K562 (cell line): ENCODE results near the gene PCDHB8. TPM values are rescaled to one million over a fixed set of nuclear protein-coding genes. Genes with fewer than 3 reads are reported as not detected.
"Not testable (repeated sequence)": the region's sequence is repeated elsewhere in the genome, so short reads cannot be mapped to it uniquely, and the experiment has no call there.

Experiments
- ATAC-seq: fragments of 200-7000 bp; cut with Tn5 transposase; 3 replicates; pipeline ENCODE4 v1.9.1; 2020; ENCODE audit warnings: moderate library complexity
- BruUV-seq: library from RNA; stranded (reverse); fragments of 400-500 nt; replicated peaks from 2 replicates; lab custom pipeline; 2021; lab: Mats Ljungman, UMichigan
- CTCF ChIA-PET: fragments of 300-600 bp; formaldehyde crosslinking; extraction: SDS; loops from one replicate; lab custom pipeline; 2021; ENCODE audit warnings: low intra/inter-chr PET ratio; lab: Yijun Ruan, JAX
- POLR2A ChIA-PET: fragments of 300-600, 350-650 bp; sonication (Branson Sonifier 250); formaldehyde crosslinking; extraction: SDS; loops from one replicate; lab custom pipeline; 2021; ENCODE audit warnings: antibody characterized with exemption, inconsistent platforms; lab: Yijun Ruan, JAX
- DNase-seq, 4 experiments: peaks; one replicate each; pipeline versions ENCODE4 v3.0.0 to v3.0.0-alpha.2; 2011 to 2018; ENCODE audit warnings: low spot score in 3 of 4, mixed read lengths in 3 of 4; ENCODE audit errors: extremely low read depth in 1 of 4
- FAIRE-seq: peaks from 2 replicates; lab custom pipeline; 2011; peaks lifted over from hg19 to GRCh38; lab: Jason Lieb, UNC
- H2AFZ ChIP-seq: 2 replicates; pipeline ENCODE4 v1.6.0; 2011; ENCODE audit warnings: low read depth, low read length, control low read depth, inconsistent platforms
- H3K27ac ChIP-seq: fragments of 200-600 bp; 3 replicates; pipeline ENCODE4 v1.8.0; 2011; ENCODE audit warnings: low read depth, mild to moderate bottlenecking, control low read depth, inconsistent platforms, low read length, moderate library complexity, mixed read lengths; ENCODE audit errors: extremely low read depth
- H3K27me3 ChIP-seq, 2 experiments: fragments of 300-600 bp in 1 of 2; 2 replicates in 1 of 2; 3 replicates in 1 of 2; pipeline versions ENCODE4 v1.6.0 to v1.8.0; 2011; ENCODE audit warnings: inconsistent platforms in 2 of 2, low read length in 2 of 2, mild to moderate bottlenecking in 1 of 2, mixed read lengths in 1 of 2, moderate library complexity in 1 of 2; ENCODE audit not compliant: control insufficient read depth in 2 of 2, insufficient read depth in 2 of 2
- H3K36me3 ChIP-seq: fragments of 300-600 bp; 3 replicates; pipeline ENCODE4 v1.8.0; 2011; ENCODE audit warnings: mild to moderate bottlenecking, low read length, inconsistent platforms; ENCODE audit not compliant: control insufficient read depth, insufficient read depth
- H3K4me1 ChIP-seq, 2 experiments: fragments of 200-600 bp in 1 of 2; replicated peaks in 1 of 2; 2 replicates in 1 of 2; 3 replicates in 1 of 2; pipeline versions ENCODE4 v1.5.1 to v1.8.0; 2011; ENCODE audit warnings: inconsistent platforms in 2 of 2, low read length in 2 of 2, mild to moderate bottlenecking in 1 of 2, mixed read lengths in 1 of 2, moderate library complexity in 1 of 2; ENCODE audit not compliant: control insufficient read depth in 2 of 2, insufficient read depth in 2 of 2
- H3K4me2 ChIP-seq: 2 replicates; pipeline ENCODE4 v1.6.1; 2011; ENCODE audit warnings: low read length, control low read depth, inconsistent platforms, mixed read lengths; ENCODE audit not compliant: insufficient read depth
- H3K4me3 ChIP-seq: fragments of 200-600 bp; sonication (generic), shearing (Covaris generic); 2 replicates; pipeline ENCODE4 v1.5.1; 2016; ENCODE audit warnings: control low read depth, inconsistent platforms
- H3K79me2 ChIP-seq: fragments of 200-600 bp; 3 replicates; pipeline ENCODE4 v1.8.0; 2011; ENCODE audit warnings: low read length, inconsistent platforms; ENCODE audit not compliant: control insufficient read depth, insufficient read depth
- H3K9ac ChIP-seq, 2 experiments: 2 replicates each; pipeline versions ENCODE4 v1.6.0 to v1.6.1; 2011; ENCODE audit warnings: low read depth in 2 of 2, low read length in 2 of 2, control low read depth in 1 of 2, inconsistent platforms in 1 of 2, mild to moderate bottlenecking in 1 of 2, mixed read lengths in 1 of 2; ENCODE audit not compliant: insufficient read depth in 1 of 2
- H3K9me1 ChIP-seq: one replicate; pipeline ENCODE4 v1.6.0; 2011; ENCODE audit warnings: inconsistent platforms, mild to moderate bottlenecking, low read length, moderate library complexity; ENCODE audit not compliant: control insufficient read depth, insufficient read depth
- H3K9me3 ChIP-seq: replicated peaks from 2 replicates; pipeline ENCODE4 v1.5.1; 2011; ENCODE audit warnings: low read depth, low read length, inconsistent platforms; ENCODE audit not compliant: control insufficient read depth, insufficient read depth
- H4K20me1 ChIP-seq: replicated peaks from 2 replicates; pipeline ENCODE4 v1.6.1; 2011; ENCODE audit warnings: low read length, inconsistent platforms, mixed read lengths; ENCODE audit not compliant: control insufficient read depth, insufficient read depth
- WGBS: fragments of 100-300 bp; shearing (Covaris generic); methylation state at CpG from one replicate; pipeline ENCODE4 v1.1.6; 2016; ENCODE audit warnings: low coverage, mixed read lengths; ENCODE audit not compliant: insufficient coverage; ENCODE audit errors: missing lambda C conversion rate; 5-methylcytosine and 5-hydroxymethylcytosine counted together
- in situ Hi-C: fragments of 300-500 bp; cut with MboI; formaldehyde crosslinking; loops from 4 replicates; pipeline ENCODE4 v1.15.0; 2018; ENCODE audit warnings: inconsistent platforms, mixed read lengths
- intact Hi-C: fragments of 100-400 bp; cut with micrococcal nuclease; formaldehyde crosslinking; loops from 2 replicates; pipeline ENCODE4 v1.14.2; 2022
- polyA plus RNA-seq, 8 experiments: library from polyadenylated mRNA; depleted of rRNA in 4 of 8; stranded (reverse) in 5 of 8; unstranded in 3 of 8; fragments of >200 nt; fragmentation: Nextera tagmentation in 2 of 8; fragmentation: Illumina TruSeq in 1 of 8; extraction: Ambion mirVana in 2 of 8; extraction: Trizol in 1 of 8; gene quantifications; 2 replicates each; pipeline versions ENCODE4 v1.2.1 to v1.2.3, GENCODE V29; 2011 to 2014; ENCODE audit warnings: inconsistent platforms in 1 of 8, missing spikeins in 1 of 8
- total RNA-seq, 7 experiments: library from RNA; depleted of rRNA in 6 of 7; stranded (reverse); fragments of >200 nt in 6 of 7; fragmentation: Illumina TruSeq in 2 of 7; extraction: Trizol in 2 of 7; gene quantifications; 2 replicates each; pipeline versions ENCODE4 v1.2.1 to v1.2.3, GENCODE V29; 2011 to 2021; ENCODE audit warnings: low replicate concordance in 1 of 7

PCDHB8 gene
- total and polyA plus RNA-seq, 9 of the 15 experiments (the other 6 are each of a cell fraction or from before 2014, with no cell fraction given), result not detected

- DNase-seq, H3K9me1 ChIP-seq, H3K27me3 ChIP-seq, H3K79me2 ChIP-seq, ATAC-seq, H4K20me1 ChIP-seq, H3K4me1 ChIP-seq, H2AFZ ChIP-seq, H3K9ac ChIP-seq, BruUV-seq, H3K27ac ChIP-seq, H3K4me3 ChIP-seq, intact Hi-C loops, FAIRE-seq, H3K9me3 ChIP-seq, H3K4me2 ChIP-seq, H3K36me3 ChIP-seq, CTCF ChIA-PET, POLR2A ChIA-PET: not testable (repeated sequence)
- in situ Hi-C loops, result loop anchor here (25.0 kb wide), 1 partner anchor 912 kb away; no protein-coding TSS in a partner anchor
- 5% methylated on average over 10 of the region's 40 CpGs for WGBS
Measured at GRCh38 chr5:141224844-141225243, 47.3 kb downstream of the PCDHB8 start.

GRCh38 chr5:141225421-141225820 lies 47.8 kb downstream of the PCDHB8 start:
- DNase-seq, in situ Hi-C loops, H3K27me3 ChIP-seq, CTCF ChIA-PET, H4K20me1 ChIP-seq, H3K4me1 ChIP-seq, ATAC-seq, BruUV-seq, POLR2A ChIA-PET, H3K9me3 ChIP-seq, H3K4me2 ChIP-seq, H3K9me1 ChIP-seq, FAIRE-seq, H3K4me3 ChIP-seq, intact Hi-C loops, H3K9ac ChIP-seq, H3K79me2 ChIP-seq, H2AFZ ChIP-seq, H3K36me3 ChIP-seq, H3K27ac ChIP-seq: not testable (repeated sequence)
- 9% methylated on average over 18 of the region's 30 CpGs for WGBS

Other genes starting within 250 kb of the PCDHB8 start
Only the 7 nearest of the 36 such genes appear.
- gene PCDHB6, start 27.7 kb upstream of the PCDHB8 start, total RNA-seq (2014; rRNA removed), result not detected in 2 replicates
- not detected in 2 replicates for gene PCDHB6, start 27.7 kb upstream of the PCDHB8 start, total RNA-seq (2014; rRNA removed; fragmentation: Illumina TruSeq; extraction: Trizol)
- gene PCDHB6, start 27.7 kb upstream of the PCDHB8 start, total RNA-seq (2015; rRNA removed; fragmentation: Illumina TruSeq; extraction: Trizol), result not detected in 2 replicates
- gene PCDHB6, start 27.7 kb upstream of the PCDHB8 start, total RNA-seq (2021), result not detected in 2 replicates
- not detected in 2 replicates for gene PCDHB6, start 27.7 kb upstream of the PCDHB8 start, polyA plus RNA-seq (2011; rRNA removed)
- not detected in 2 replicates for gene PCDHB6, start 27.7 kb upstream of the PCDHB8 start, polyA plus RNA-seq (2014; fragmentation: Illumina TruSeq; extraction: Trizol)
- gene PCDHB6, start 27.7 kb upstream of the PCDHB8 start, polyA plus RNA-seq (2014; fragmentation: Nextera tagmentation; extraction: Ambion mirVana), result not detected
- gene PCDHB6, start 27.7 kb upstream of the PCDHB8 start, polyA plus RNA-seq (2014; rRNA removed), result not detected in 2 replicates
- gene PCDHB7, start 5.1 kb upstream of the PCDHB8 start, total RNA-seq (2014; rRNA removed), result not detected in 2 replicates
- not detected in 2 replicates for gene PCDHB7, start 5.1 kb upstream of the PCDHB8 start, total RNA-seq (2014; rRNA removed; fragmentation: Illumina TruSeq; extraction: Trizol)
- gene PCDHB7, start 5.1 kb upstream of the PCDHB8 start, total RNA-seq (2015; rRNA removed; fragmentation: Illumina TruSeq; extraction: Trizol), result not detected in 2 replicates
- not detected in 2 replicates for gene PCDHB7, start 5.1 kb upstream of the PCDHB8 start, total RNA-seq (2021)
- gene PCDHB7, start 5.1 kb upstream of the PCDHB8 start, polyA plus RNA-seq (2011; rRNA removed), result not detected in 2 replicates
- not detected in 2 replicates for gene PCDHB7, start 5.1 kb upstream of the PCDHB8 start, polyA plus RNA-seq (2014; fragmentation: Illumina TruSeq; extraction: Trizol)
- not detected for gene PCDHB7, start 5.1 kb upstream of the PCDHB8 start, polyA plus RNA-seq (2014; fragmentation: Nextera tagmentation; extraction: Ambion mirVana)
- not detected in 2 replicates for gene PCDHB7, start 5.1 kb upstream of the PCDHB8 start, polyA plus RNA-seq (2014; rRNA removed)
- not detected in 2 replicates for gene PCDHB16, start 4.6 kb downstream of the PCDHB8 start, total RNA-seq (2014; rRNA removed)
- gene PCDHB16, start 4.6 kb downstream of the PCDHB8 start, total RNA-seq (2014; rRNA removed; fragmentation: Illumina TruSeq; extraction: Trizol), result not detected in 2 replicates
- gene PCDHB16, start 4.6 kb downstream of the PCDHB8 start, total RNA-seq (2015; rRNA removed; fragmentation: Illumina TruSeq; extraction: Trizol), result not detected in 2 replicates
- gene PCDHB16, start 4.6 kb downstream of the PCDHB8 start, total RNA-seq (2021), result not detected in 2 replicates
- not detected in 2 replicates for gene PCDHB16, start 4.6 kb downstream of the PCDHB8 start, polyA plus RNA-seq (2011; rRNA removed)
- gene PCDHB16, start 4.6 kb downstream of the PCDHB8 start, polyA plus RNA-seq (2014; fragmentation: Illumina TruSeq; extraction: Trizol), result not detected in 2 replicates
- gene PCDHB16, start 4.6 kb downstream of the PCDHB8 start, polyA plus RNA-seq (2014; fragmentation: Nextera tagmentation; extraction: Ambion mirVana), result not detected
- 0.05 TPM in 1 of 2 replicates, not detected in the other for gene PCDHB16, start 4.6 kb downstream of the PCDHB8 start, polyA plus RNA-seq (2014; rRNA removed)
- not detected in 2 replicates for gene PCDHB9, start 9.4 kb downstream of the PCDHB8 start, total RNA-seq (2014; rRNA removed)
- gene PCDHB9, start 9.4 kb downstream of the PCDHB8 start, total RNA-seq (2014; rRNA removed; fragmentation: Illumina TruSeq; extraction: Trizol), result not detected in 2 replicates
- not detected in 2 replicates for gene PCDHB9, start 9.4 kb downstream of the PCDHB8 start, total RNA-seq (2015; rRNA removed; fragmentation: Illumina TruSeq; extraction: Trizol)
- gene PCDHB9, start 9.4 kb downstream of the PCDHB8 start, total RNA-seq (2021), result not detected in 2 replicates
- not detected in 2 replicates for gene PCDHB9, start 9.4 kb downstream of the PCDHB8 start, polyA plus RNA-seq (2011; rRNA removed)
- gene PCDHB9, start 9.4 kb downstream of the PCDHB8 start, polyA plus RNA-seq (2014; fragmentation: Illumina TruSeq; extraction: Trizol), result not detected in 2 replicates
- gene PCDHB9, start 9.4 kb downstream of the PCDHB8 start, polyA plus RNA-seq (2014; fragmentation: Nextera tagmentation; extraction: Ambion mirVana), result not detected
- not detected in 2 replicates for gene PCDHB9, start 9.4 kb downstream of the PCDHB8 start, polyA plus RNA-seq (2014; rRNA removed)
- not detected in 2 replicates for gene PCDHB10, start 14.6 kb downstream of the PCDHB8 start, total RNA-seq (2014; rRNA removed)
- not detected in 2 replicates for gene PCDHB10, start 14.6 kb downstream of the PCDHB8 start, total RNA-seq (2014; rRNA removed; fragmentation: Illumina TruSeq; extraction: Trizol)
- gene PCDHB10, start 14.6 kb downstream of the PCDHB8 start, total RNA-seq (2015; rRNA removed; fragmentation: Illumina TruSeq; extraction: Trizol), result not detected in 2 replicates
- gene PCDHB10, start 14.6 kb downstream of the PCDHB8 start, total RNA-seq (2021), result not detected in 2 replicates
- gene PCDHB10, start 14.6 kb downstream of the PCDHB8 start, polyA plus RNA-seq (2011; rRNA removed), result not detected in 2 replicates
- gene PCDHB10, start 14.6 kb downstream of the PCDHB8 start, polyA plus RNA-seq (2014; fragmentation: Illumina TruSeq; extraction: Trizol), result not detected in 2 replicates
- not detected for gene PCDHB10, start 14.6 kb downstream of the PCDHB8 start, polyA plus RNA-seq (2014; fragmentation: Nextera tagmentation; extraction: Ambion mirVana)
- not detected in 2 replicates for gene PCDHB10, start 14.6 kb downstream of the PCDHB8 start, polyA plus RNA-seq (2014; rRNA removed)
- gene PCDHB11, start 21.8 kb downstream of the PCDHB8 start, total RNA-seq (2014; rRNA removed), result not detected in 2 replicates
- not detected in 2 replicates for gene PCDHB11, start 21.8 kb downstream of the PCDHB8 start, total RNA-seq (2014; rRNA removed; fragmentation: Illumina TruSeq; extraction: Trizol)
- gene PCDHB11, start 21.8 kb downstream of the PCDHB8 start, total RNA-seq (2015; rRNA removed; fragmentation: Illumina TruSeq; extraction: Trizol), result not detected in 2 replicates
- not detected in 2 replicates for gene PCDHB11, start 21.8 kb downstream of the PCDHB8 start, total RNA-seq (2021)
- not detected in 2 replicates for gene PCDHB11, start 21.8 kb downstream of the PCDHB8 start, polyA plus RNA-seq (2011; rRNA removed)
- gene PCDHB11, start 21.8 kb downstream of the PCDHB8 start, polyA plus RNA-seq (2014; fragmentation: Illumina TruSeq; extraction: Trizol), result not detected in 2 replicates
- gene PCDHB11, start 21.8 kb downstream of the PCDHB8 start, polyA plus RNA-seq (2014; fragmentation: Nextera tagmentation; extraction: Ambion mirVana), result not detected
- gene PCDHB11, start 21.8 kb downstream of the PCDHB8 start, polyA plus RNA-seq (2014; rRNA removed), result not detected in 2 replicates
- gene PCDHB12, start 30.9 kb downstream of the PCDHB8 start, total RNA-seq (2014; rRNA removed), result not detected in 2 replicates
- gene PCDHB12, start 30.9 kb downstream of the PCDHB8 start, total RNA-seq (2014; rRNA removed; fragmentation: Illumina TruSeq; extraction: Trizol), result not detected in 2 replicates
- gene PCDHB12, start 30.9 kb downstream of the PCDHB8 start, total RNA-seq (2015; rRNA removed; fragmentation: Illumina TruSeq; extraction: Trizol), result not detected in 2 replicates
- gene PCDHB12, start 30.9 kb downstream of the PCDHB8 start, total RNA-seq (2021), result not detected in 2 replicates
- not detected in 2 replicates for gene PCDHB12, start 30.9 kb downstream of the PCDHB8 start, polyA plus RNA-seq (2011; rRNA removed)
- gene PCDHB12, start 30.9 kb downstream of the PCDHB8 start, polyA plus RNA-seq (2014; fragmentation: Illumina TruSeq; extraction: Trizol), result not detected in 2 replicates
- gene PCDHB12, start 30.9 kb downstream of the PCDHB8 start, polyA plus RNA-seq (2014; fragmentation: Nextera tagmentation; extraction: Ambion mirVana), result not detected
- not detected in 2 replicates for gene PCDHB12, start 30.9 kb downstream of the PCDHB8 start, polyA plus RNA-seq (2014; rRNA removed)